Osteoblast (primary cell): Measurements from ENCODE around the gene ZCCHC4. TPM values are rescaled to one million over a fixed set of nuclear protein-coding genes. Genes with fewer than 3 reads are reported as not detected.

ENCODE experiments used
- DNase-seq: peaks from one replicate; pipeline ENCODE4 v3.0.0; 2011; ENCODE audit warnings: low spot score, mixed read lengths; ENCODE audit not compliant: insufficient read length; ENCODE audit errors: missing footprints
- H2AFZ ChIP-seq: 2 replicates; pipeline ENCODE4 v1.6.0; 2011; ENCODE audit warnings: mild to moderate bottlenecking, low read length
- H3K27ac ChIP-seq: 2 replicates; pipeline ENCODE4 v1.5.1; 2011; ENCODE audit warnings: mild to moderate bottlenecking, low read depth, low read length, moderate library complexity
- H3K27me3 ChIP-seq: 2 replicates; pipeline ENCODE4 v1.6.0; 2012; ENCODE audit warnings: mild to moderate bottlenecking, control low read depth, inconsistent platforms, low read length, moderate library complexity; ENCODE audit not compliant: insufficient read depth
- H3K36me3 ChIP-seq: 2 replicates; pipeline ENCODE4 v1.5.1; 2011; ENCODE audit warnings: mild to moderate bottlenecking, low read length, control low read depth, moderate library complexity; ENCODE audit not compliant: insufficient read depth
- H3K4me1 ChIP-seq: 2 replicates; pipeline ENCODE4 v1.5.1; 2011; ENCODE audit warnings: mild to moderate bottlenecking, low read length, control low read depth, moderate library complexity; ENCODE audit not compliant: insufficient read depth
- H3K4me2 ChIP-seq: 2 replicates; pipeline ENCODE4 v1.6.0; 2011; ENCODE audit warnings: mild to moderate bottlenecking, low read length; ENCODE audit not compliant: insufficient read depth
- H3K4me3 ChIP-seq: fragments of 200-600 bp; sonication (generic); 3 replicates; pipeline ENCODE4 v1.5.1; 2012; ENCODE audit warnings: mild to moderate bottlenecking, low read length, inconsistent platforms; ENCODE audit not compliant: insufficient read depth
- H3K79me2 ChIP-seq: 2 replicates; pipeline ENCODE4 v1.6.0; 2012; ENCODE audit warnings: mild to moderate bottlenecking, low read length, control low read depth, inconsistent platforms; ENCODE audit not compliant: insufficient read depth
- H3K9me3 ChIP-seq: 2 replicates; pipeline ENCODE4 v1.5.1; 2011; ENCODE audit warnings: low read depth, low read length, control low read depth
- H4K20me1 ChIP-seq: 2 replicates; pipeline ENCODE4 v1.6.0; 2012; ENCODE audit warnings: mild to moderate bottlenecking, low read length, control low read depth; ENCODE audit not compliant: insufficient read depth
- CTCF ChIP-seq: IDR thresholded peaks from 2 replicates; pipeline ENCODE4 v1.5.1; 2011; ENCODE audit warnings: mild to moderate bottlenecking, low read depth, low read length, moderate library complexity; ENCODE audit errors: extremely low read depth
- total RNA-seq: library from RNA; depleted of rRNA; stranded (reverse); fragments of >200 nt; gene quantifications from 2 replicates; pipeline ENCODE4 v1.2.3, GENCODE V29; 2012

The ZCCHC4 gene
- total RNA-seq, 1 donor: 13.4 TPM

- Histone ChIP-seq H2AFZ (no peak overlapping the region), H4K20me1 (no peaks in the 10 kb centered on the region), H3K9me3 (no peaks in the 10 kb centered on the region), H3K79me2 (no peaks in the 10 kb centered on the region), H3K4me1 (peaks cover 7% of the 10 kb centered on the region), H3K4me2 (no peak overlapping the region), H3K36me3 (no peaks in the 10 kb centered on the region), H3K27me3 (no peaks in the 10 kb centered on the region), H3K4me3 (no peak overlapping the region), H3K27ac (no peak overlapping the region)
- DNase-seq: no peak
- no peak for TF ChIP-seq CTCF
These were observed 43.5 kb downstream of the ZCCHC4 start for GRCh38 chr4:25356068-25356467.

GRCh38 chr4:25358515-25359275, 46.1 kb downstream of the ZCCHC4 start:
- Histone ChIP-seq H3K27me3 (no peaks in the 10 kb centered on the region), H3K27ac (no peak overlapping the region), H4K20me1 (no peaks in the 10 kb centered on the region), H3K4me2 (no peak overlapping the region), H3K79me2 (no peaks in the 10 kb centered on the region), H3K4me3 (no peak overlapping the region), H3K36me3 (no peaks in the 10 kb centered on the region), H3K9me3 (no peaks in the 10 kb centered on the region), H3K4me1 (no peaks in the 10 kb centered on the region), H2AFZ (no peak overlapping the region)
- no peak for DNase-seq
- TF ChIP-seq CTCF: no peak

GRCh38 chr4:25361253-25361652, 48.7 kb downstream of the ZCCHC4 start:
- TF ChIP-seq CTCF: no peak
- Histone ChIP-seq H3K27ac (no peak overlapping the region), H3K4me1 (no peaks in the 10 kb centered on the region), H3K27me3 (no peaks in the 10 kb centered on the region), H3K79me2 (no peaks in the 10 kb centered on the region), H3K36me3 (no peaks in the 10 kb centered on the region), H2AFZ (no peak overlapping the region), H3K9me3 (no peaks in the 10 kb centered on the region), H4K20me1 (no peaks in the 10 kb centered on the region), H3K4me2 (no peak overlapping the region), H3K4me3 (no peak overlapping the region)
- DNase-seq: no peak

- H3K9me3 ChIP-seq: no peaks in the 10 kb centered on the region
- TF ChIP-seq CTCF: peak; percentile 67
- peaks cover 4% of the 10 kb centered on the region for H3K36me3 ChIP-seq
- H4K20me1 ChIP-seq: no peaks in the 10 kb centered on the region
- no peaks in the 10 kb centered on the region for H3K79me2 ChIP-seq
- no peak for DNase-seq
- H3K27ac ChIP-seq: no peak overlapping the region
- no peaks in the 10 kb centered on the region for H3K4me1 ChIP-seq
- H3K27me3 ChIP-seq: no peaks in the 10 kb centered on the region
- H3K4me2 ChIP-seq: no peak overlapping the region
- no peak overlapping the region for H3K4me3 ChIP-seq
- no peak overlapping the region for H2AFZ ChIP-seq
These were observed 54.5 kb downstream of the ZCCHC4 start for GRCh38 chr4:25367004-25367621.
